ENCODE results near the gene KRT1.

DNA sequence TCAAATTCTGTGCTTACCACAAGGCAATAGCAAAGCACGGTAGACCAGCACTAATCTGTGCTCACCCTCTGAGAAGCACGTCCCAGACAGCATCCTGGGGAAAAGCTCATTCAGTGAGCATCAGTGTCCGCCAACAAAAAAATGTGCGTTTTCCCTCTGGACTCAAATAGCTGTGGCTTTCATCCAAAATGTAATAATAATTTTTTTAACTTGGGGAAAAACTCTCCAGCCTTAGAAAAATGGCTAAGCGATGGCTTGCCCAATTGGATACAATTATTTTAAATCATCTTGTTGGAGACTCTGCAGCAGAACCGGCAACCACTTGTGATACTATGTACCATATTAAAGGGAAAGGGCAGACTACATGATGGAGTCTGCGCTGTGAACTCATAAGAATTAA lies 24.3 kb upstream of the KRT1 start:
- TF ChIP-seq, protein P1, sequence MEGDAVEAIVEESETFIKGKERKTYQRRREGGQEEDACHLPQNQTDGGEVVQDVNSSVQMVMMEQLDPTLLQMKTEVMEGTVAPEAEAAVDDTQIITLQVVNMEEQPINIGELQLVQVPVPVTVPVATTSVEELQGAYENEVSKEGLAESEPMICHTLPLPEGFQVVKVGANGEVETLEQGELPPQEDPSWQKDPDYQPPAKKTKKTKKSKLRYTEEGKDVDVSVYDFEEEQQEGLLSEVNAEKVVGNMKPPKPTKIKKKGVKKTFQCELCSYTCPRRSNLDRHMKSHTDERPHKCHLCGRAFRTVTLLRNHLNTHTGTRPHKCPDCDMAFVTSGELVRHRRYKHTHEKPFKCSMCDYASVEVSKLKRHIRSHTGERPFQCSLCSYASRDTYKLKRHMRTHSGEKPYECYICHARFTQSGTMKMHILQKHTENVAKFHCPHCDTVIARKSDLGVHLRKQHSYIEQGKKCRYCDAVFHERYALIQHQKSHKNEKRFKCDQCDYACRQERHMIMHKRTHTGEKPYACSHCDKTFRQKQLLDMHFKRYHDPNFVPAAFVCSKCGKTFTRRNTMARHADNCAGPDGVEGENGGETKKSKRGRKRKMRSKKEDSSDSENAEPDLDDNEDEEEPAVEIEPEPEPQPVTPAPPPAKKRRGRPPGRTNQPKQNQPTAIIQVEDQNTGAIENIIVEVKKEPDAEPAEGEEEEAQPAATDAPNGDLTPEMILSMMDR (IDR thresholded peaks at IDR 0.05), result no peak
- TF ChIP-seq POLR2A (IDR thresholded peaks at IDR 0.05; ENCODE audit: low read depth) (no peak), POLR2AphosphoS5 (IDR thresholded peaks at IDR 0.05) (no peak)

All from esophagus muscularis mucosa (tissue), 3 donors.